Measurements from ENCODE around the gene AGXT.

DNA sequence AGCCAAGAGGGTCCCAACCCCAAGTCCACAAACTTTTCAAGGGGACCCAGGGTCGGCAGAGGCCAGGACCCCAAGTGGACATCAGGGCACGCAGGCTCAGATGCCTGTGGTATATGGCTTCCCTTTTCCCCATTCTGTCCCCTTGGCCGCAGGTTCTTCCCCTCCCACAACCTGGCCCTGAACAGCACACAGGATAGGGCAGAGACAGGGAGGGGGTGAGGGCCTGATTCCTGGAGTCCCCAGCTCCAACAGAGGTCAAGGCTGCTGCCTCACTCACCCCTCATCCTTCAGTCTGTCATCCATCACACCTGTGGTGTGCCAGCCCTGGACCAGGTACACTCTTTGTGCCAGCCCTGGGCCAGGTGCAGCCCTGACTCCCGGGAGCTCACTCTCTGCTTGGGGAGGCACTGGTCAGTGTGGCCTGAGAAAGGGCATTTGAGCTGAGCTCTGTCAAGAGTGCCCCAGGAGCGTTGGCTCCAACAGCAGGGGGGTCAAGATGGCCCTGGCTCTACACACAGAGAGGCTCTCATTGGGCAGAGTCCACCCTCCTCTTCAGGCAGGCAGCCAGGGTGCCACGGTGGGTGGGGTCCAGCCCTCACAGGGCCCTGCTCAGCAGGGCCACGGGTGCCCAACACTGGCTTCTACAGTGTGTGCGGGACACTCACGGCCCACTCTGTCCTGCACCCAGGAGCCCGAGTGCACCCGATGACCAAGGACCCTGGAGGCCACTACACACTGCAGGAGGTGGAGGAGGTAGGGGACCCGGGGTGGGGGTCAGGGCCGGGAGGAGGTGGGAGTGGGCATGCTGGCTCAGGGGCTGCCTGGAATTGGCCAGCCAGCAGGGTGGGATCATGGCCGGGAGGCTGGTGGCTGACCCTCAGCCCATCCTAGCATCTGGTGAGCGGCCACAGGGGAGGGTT lies 1.6 kb downstream of the AGXT start:
- TF ChIP-seq, protein P1, sequence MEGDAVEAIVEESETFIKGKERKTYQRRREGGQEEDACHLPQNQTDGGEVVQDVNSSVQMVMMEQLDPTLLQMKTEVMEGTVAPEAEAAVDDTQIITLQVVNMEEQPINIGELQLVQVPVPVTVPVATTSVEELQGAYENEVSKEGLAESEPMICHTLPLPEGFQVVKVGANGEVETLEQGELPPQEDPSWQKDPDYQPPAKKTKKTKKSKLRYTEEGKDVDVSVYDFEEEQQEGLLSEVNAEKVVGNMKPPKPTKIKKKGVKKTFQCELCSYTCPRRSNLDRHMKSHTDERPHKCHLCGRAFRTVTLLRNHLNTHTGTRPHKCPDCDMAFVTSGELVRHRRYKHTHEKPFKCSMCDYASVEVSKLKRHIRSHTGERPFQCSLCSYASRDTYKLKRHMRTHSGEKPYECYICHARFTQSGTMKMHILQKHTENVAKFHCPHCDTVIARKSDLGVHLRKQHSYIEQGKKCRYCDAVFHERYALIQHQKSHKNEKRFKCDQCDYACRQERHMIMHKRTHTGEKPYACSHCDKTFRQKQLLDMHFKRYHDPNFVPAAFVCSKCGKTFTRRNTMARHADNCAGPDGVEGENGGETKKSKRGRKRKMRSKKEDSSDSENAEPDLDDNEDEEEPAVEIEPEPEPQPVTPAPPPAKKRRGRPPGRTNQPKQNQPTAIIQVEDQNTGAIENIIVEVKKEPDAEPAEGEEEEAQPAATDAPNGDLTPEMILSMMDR (IDR thresholded peaks at IDR 0.05; ENCODE audit: low read length), result no peak
- no peak for TF ChIP-seq EZH2 (IDR thresholded peaks at IDR 0.05; ENCODE audit: borderline replicate concordance, low read length)

All from OCI-LY1 (cell line).